ENCODE measurements around the gene HEXIM2. TPM values are rescaled to one million over a fixed set of nuclear protein-coding genes. Genes with fewer than 3 reads are reported as not detected.

The HEXIM2 gene
- total RNA-seq, 1 experiment from 2014 or later: 5.1 TPM

GRCh38 chr17:45195424-45195823 is 33.7 kb downstream of the HEXIM2 start:
- Mint-ChIP-seq H3K27me3 (ENCODE audit: insufficient read depth, unreplicated experiment) (no peaks in the 10 kb centered on the region), H3K9me3 (ENCODE audit: unreplicated experiment) (no peaks in the 10 kb centered on the region), H3K27ac (ENCODE audit: low read depth, unreplicated experiment) (no peak overlapping the region), H3K4me1 (ENCODE audit: insufficient read depth, unreplicated experiment) (peaks cover 10% of the 10 kb centered on the region), H3K4me3 (ENCODE audit: unreplicated experiment) (no peak overlapping the region), H3K36me3 (ENCODE audit: insufficient read depth, unreplicated experiment) (no peaks in the 10 kb centered on the region)
- intact Hi-C loops (cut with micrococcal nuclease): no loop called here
- TF ChIP-seq CTCF (IDR thresholded peaks at IDR 0.05; ENCODE audit: unreplicated experiment): no peak
- no peak for DNase-seq (ENCODE audit: unreplicated experiment)
- CTCF ChIA-PET: interaction anchor here (0.7 to 10.1 kb wide), 4 partner anchors 19 to 60 kb away, joined by 3 to 200 read pairs (median 12); partner anchors contain the start of genes ACBD4 and HEXIM1
- no TSS peak for BruUV-seq (replicated peaks)
- POLR2A ChIA-PET: interaction anchor here (0.7 to 15.0 kb wide), 4 partner anchors 23 to 44 kb away, joined by 3 to 396 read pairs (median 46); partner anchors contain the start of genes HEXIM1 and HEXIM2

GRCh38 chr17:45197108-45197507 is 35.4 kb downstream of the HEXIM2 start:
- ChIA-PET POLR2A (interaction anchor here (0.8 to 15.0 kb wide), 12 partner anchors 8 to 136 kb away, joined by 3 to 396 read pairs (median 8); partner anchors contain the start of genes ACBD4, HEXIM1, HEXIM2 and NMT1), CTCF (interaction anchor here (0.6 to 10.1 kb wide), 35 partner anchors 7 to 432 kb away, joined by 3 to 200 read pairs (median 4); partner anchors contain the start of genes ACBD4, HEXIM1, HEXIM2 and PLCD3)
- no TSS peak for BruUV-seq (replicated peaks)
- DNase-seq (ENCODE audit: unreplicated experiment): no peak
- Mint-ChIP-seq H3K27ac (ENCODE audit: low read depth, unreplicated experiment) (peak overlapping the region; percentile 19), H3K4me3 (ENCODE audit: unreplicated experiment) (no peak overlapping the region), H3K4me1 (ENCODE audit: insufficient read depth, unreplicated experiment) (peaks cover 10% of the 10 kb centered on the region), H3K27me3 (ENCODE audit: insufficient read depth, unreplicated experiment) (no peaks in the 10 kb centered on the region), H3K9me3 (ENCODE audit: unreplicated experiment) (no peaks in the 10 kb centered on the region), H3K36me3 (ENCODE audit: insufficient read depth, unreplicated experiment) (no peaks in the 10 kb centered on the region)
- TF ChIP-seq CTCF (IDR thresholded peaks at IDR 0.05; ENCODE audit: unreplicated experiment): no peak
- intact Hi-C loops (cut with micrococcal nuclease): loop anchor here (1.0 kb wide), 1 partner anchor 48 kb away; no protein-coding TSS in a partner anchor

- H3K27ac Mint-ChIP-seq (ENCODE audit: low read depth, unreplicated experiment): peak overlapping the region; percentile 19
- TF ChIP-seq CTCF (IDR thresholded peaks at IDR 0.05; ENCODE audit: unreplicated experiment): peak; percentile 99
- H3K4me1 Mint-ChIP-seq (ENCODE audit: insufficient read depth, unreplicated experiment): peaks cover 10% of the 10 kb centered on the region
- no TSS peak for BruUV-seq (replicated peaks)
- no peaks in the 10 kb centered on the region for H3K36me3 Mint-ChIP-seq (ENCODE audit: insufficient read depth, unreplicated experiment)
- no peaks in the 10 kb centered on the region for H3K27me3 Mint-ChIP-seq (ENCODE audit: insufficient read depth, unreplicated experiment)
- no peaks in the 10 kb centered on the region for H3K9me3 Mint-ChIP-seq (ENCODE audit: unreplicated experiment)
- intact Hi-C loops (cut with micrococcal nuclease): loop anchor here (1.0 kb wide), 3 partner anchors 25 to 62 kb away; partner anchors contain the start of gene ACBD4
- DNase-seq (ENCODE audit: unreplicated experiment): peak; percentile 91
- ChIA-PET CTCF (interaction anchor here (0.5 to 10.1 kb wide), 49 partner anchors 8 to 432 kb away, joined by 3 to 200 read pairs (median 3); partner anchors contain the start of genes ACBD4, HEXIM1, HEXIM2 and PLCD3), POLR2A (interaction anchor here (0.6 to 15.0 kb wide), 15 partner anchors 9 to 429 kb away, joined by 3 to 396 read pairs (median 5); partner anchors contain the start of genes ACBD4, HEXIM1, HEXIM2 and NMT1)
- H3K4me3 Mint-ChIP-seq (ENCODE audit: unreplicated experiment): no peak overlapping the region
Observed at GRCh38 chr17:45197555-45198334, 36.1 kb downstream of the HEXIM2 start.

- POLR2A ChIA-PET: interaction anchor here (1.0 to 15.0 kb wide), 3 partner anchors 28 to 49 kb away, joined by 3 to 396 read pairs (median 14); partner anchors contain the start of gene HEXIM1
- CTCF ChIA-PET: interaction anchor here (0.6 to 10.1 kb wide), 3 partner anchors 50 to 151 kb away, joined by 3 to 200 read pairs (median 19); partner anchors contain the start of genes ACBD4 and HEXIM1
- no peak for DNase-seq (ENCODE audit: unreplicated experiment)
- Mint-ChIP-seq H3K36me3 (ENCODE audit: insufficient read depth, unreplicated experiment) (no peaks in the 10 kb centered on the region), H3K27me3 (ENCODE audit: insufficient read depth, unreplicated experiment) (no peaks in the 10 kb centered on the region), H3K9me3 (ENCODE audit: unreplicated experiment) (no peaks in the 10 kb centered on the region), H3K27ac (ENCODE audit: low read depth, unreplicated experiment) (no peak overlapping the region), H3K4me1 (ENCODE audit: insufficient read depth, unreplicated experiment) (peaks cover 10% of the 10 kb centered on the region), H3K4me3 (ENCODE audit: unreplicated experiment) (no peak overlapping the region)
- no peak for TF ChIP-seq CTCF (IDR thresholded peaks at IDR 0.05; ENCODE audit: unreplicated experiment)
- no TSS peak for BruUV-seq (replicated peaks)
- intact Hi-C loops (cut with micrococcal nuclease): no loop called here
Observed at GRCh38 chr17:45200701-45201100, 39.0 kb downstream of the HEXIM2 start.

Measured in MCF 10A (cell line).